ENCODE data around the gene PRKAA2.

PRKAA2 gene

DNA sequence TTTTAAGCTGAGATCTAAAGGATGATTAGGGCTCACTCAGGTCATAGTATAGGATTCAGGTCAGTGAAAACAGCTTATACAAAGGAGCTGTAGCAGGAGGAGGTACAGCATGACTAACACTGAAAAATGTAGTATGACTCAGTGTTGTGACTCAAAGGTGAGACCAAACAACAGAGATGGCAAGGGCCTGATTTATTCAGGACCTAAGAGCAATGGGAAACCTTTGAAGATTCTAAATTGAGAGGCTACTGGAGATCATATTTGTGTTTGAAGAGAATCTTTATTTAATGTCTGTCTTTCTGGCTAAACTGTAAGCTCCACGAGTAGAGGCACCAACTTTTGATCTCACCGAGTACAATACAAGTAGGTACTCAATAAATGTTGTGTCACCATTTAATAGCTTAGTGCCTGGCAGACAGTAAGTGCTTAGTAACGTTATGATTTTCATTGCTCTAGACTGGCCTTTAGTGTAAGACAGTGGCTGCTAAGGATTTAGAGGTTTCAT lies 43.5 kb downstream of the PRKAA2 start:
- no peak for DNase-seq (ENCODE audit: extremely low read depth, low read depth)
- TF ChIP-seq, protein P1, sequence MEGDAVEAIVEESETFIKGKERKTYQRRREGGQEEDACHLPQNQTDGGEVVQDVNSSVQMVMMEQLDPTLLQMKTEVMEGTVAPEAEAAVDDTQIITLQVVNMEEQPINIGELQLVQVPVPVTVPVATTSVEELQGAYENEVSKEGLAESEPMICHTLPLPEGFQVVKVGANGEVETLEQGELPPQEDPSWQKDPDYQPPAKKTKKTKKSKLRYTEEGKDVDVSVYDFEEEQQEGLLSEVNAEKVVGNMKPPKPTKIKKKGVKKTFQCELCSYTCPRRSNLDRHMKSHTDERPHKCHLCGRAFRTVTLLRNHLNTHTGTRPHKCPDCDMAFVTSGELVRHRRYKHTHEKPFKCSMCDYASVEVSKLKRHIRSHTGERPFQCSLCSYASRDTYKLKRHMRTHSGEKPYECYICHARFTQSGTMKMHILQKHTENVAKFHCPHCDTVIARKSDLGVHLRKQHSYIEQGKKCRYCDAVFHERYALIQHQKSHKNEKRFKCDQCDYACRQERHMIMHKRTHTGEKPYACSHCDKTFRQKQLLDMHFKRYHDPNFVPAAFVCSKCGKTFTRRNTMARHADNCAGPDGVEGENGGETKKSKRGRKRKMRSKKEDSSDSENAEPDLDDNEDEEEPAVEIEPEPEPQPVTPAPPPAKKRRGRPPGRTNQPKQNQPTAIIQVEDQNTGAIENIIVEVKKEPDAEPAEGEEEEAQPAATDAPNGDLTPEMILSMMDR (IDR thresholded peaks at IDR 0.05; ENCODE audit: low read depth, low read length): no peak

DNA sequence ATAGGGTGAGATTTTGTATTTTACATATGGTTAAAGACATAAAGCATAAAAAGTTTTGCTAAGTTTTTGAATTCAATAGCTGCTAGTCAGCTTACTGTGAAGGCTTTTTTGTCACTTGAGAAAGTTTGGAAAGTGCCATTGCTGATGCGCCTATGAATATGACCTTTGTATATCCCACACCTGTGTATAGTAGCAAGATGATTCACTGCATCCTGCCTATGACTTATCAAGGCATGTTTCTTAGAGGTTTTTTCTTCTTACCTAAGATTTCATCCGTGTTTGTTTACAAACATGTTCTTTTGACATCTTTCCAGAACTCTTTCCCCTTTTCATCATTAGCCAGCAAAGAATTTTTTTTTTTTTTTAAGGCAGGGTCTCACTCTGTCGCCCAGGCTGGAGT lies 51.5 kb downstream of the PRKAA2 start:
- DNase-seq (ENCODE audit: extremely low read depth, low read depth): no peak
- TF ChIP-seq, protein P1 (IDR thresholded peaks at IDR 0.05; ENCODE audit: low read depth, low read length): no peak

DNA sequence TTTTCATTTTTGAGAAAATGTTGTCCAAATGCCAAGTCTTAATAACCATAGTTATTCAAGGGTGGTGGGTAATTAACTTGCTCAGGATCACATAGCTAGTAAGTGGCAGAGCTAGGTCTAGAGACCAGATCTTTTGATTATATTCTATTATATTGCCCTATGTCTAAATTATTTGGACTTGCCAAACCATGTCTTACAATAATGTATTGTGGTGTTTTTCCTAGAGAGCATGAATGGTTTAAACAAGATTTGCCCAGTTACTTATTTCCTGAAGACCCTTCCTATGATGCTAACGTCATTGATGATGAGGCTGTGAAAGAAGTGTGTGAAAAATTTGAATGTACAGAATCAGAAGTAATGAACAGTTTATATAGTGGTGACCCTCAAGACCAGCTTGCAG lies 58.6 kb downstream of the PRKAA2 start:
- DNase-seq (ENCODE audit: extremely low read depth, low read depth): no peak
- TF ChIP-seq, protein P1 (IDR thresholded peaks at IDR 0.05; ENCODE audit: low read depth, low read length): no peak

DNA sequence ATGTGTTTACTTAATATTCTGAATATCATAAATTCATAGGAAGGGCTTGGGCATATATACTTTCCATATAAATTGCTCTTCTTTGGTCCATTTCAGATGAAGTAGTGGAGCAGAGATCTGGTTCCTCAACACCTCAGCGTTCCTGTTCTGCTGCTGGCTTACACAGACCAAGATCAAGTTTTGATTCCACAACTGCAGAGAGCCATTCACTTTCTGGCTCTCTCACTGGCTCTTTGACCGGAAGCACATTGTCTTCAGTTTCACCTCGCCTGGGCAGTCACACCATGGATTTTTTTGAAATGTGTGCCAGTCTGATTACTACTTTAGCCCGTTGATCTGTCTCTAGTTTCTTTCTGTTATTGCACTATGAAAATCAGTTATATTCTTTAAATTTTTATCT lies 62.3 kb downstream of the PRKAA2 start:
- TF ChIP-seq, protein P1 (IDR thresholded peaks at IDR 0.05; ENCODE audit: low read depth, low read length): no peak
- DNase-seq (ENCODE audit: extremely low read depth, low read depth): no peak

DNA sequence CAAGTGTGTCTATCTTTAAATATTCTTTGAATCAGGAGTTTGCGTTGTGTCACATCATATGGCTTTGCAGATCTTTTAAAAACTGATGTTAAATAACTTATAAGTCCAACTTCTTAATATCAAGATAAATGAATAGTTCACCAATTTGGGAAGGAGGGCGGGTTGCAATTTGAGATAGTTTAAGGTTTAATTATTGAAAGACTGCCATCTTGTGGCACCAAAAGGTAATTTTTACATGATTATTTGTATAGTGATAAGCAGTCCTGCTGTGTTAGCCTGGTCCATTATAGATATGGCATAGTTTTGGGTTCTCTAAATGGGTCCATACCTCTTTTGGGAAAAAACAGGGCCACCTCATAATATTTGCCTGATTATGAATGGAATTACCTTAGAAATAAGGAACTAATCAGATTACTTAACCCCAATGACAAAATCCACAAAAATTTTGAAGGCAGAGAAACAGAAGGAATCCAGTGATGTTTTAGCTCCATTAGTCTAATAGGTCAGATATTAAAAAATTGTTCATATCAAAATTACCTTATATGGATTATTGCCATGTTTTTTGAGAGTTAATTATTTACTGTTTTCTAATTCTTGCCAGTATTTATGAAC lies 64.3 kb downstream of the PRKAA2 start:
- peak; percentile 29 for DNase-seq (ENCODE audit: extremely low read depth, low read depth)
- TF ChIP-seq, protein P1 (IDR thresholded peaks at IDR 0.05; ENCODE audit: low read depth, low read length): peak; percentile 38

DNA sequence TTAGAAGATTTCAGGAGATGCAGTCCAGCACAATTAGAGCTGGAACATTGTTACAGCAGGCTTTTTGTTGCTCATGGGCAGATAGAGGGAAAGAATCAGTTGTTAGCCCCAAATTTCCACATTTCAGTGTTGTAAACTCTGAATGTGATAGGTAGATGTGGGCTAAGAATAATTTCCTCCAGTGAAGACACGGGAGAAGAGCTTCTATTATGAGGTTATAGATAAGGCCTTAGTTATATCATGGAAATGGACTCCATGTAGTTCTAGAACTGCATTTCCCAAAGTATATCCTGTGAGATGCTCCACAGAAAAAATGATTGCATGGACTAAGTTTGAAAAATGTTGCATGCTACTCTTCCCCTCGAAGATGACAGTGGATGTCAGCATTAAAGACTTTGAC lies 64.9 kb downstream of the PRKAA2 start:
- DNase-seq (ENCODE audit: extremely low read depth, low read depth): no peak

DNA sequence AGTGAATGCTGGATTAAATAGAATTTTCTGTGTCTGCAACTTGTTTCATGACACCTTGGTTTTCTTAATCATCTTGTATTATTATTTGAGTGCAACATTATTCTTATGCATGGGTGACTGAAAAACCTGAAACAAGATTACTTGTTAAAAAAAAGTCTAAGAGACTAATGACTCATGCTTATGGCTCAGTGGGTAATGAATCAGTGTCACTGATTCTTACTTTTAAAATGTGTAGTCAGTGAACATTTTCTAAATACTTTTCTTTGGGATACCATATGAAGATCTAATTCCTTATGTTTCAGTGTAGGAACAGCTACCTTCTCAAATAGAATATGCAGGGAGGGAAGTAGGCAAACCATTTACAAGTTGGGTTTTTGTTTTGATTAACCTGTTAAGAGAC lies 65.5 kb downstream of the PRKAA2 start:
- TF ChIP-seq, protein P1 (IDR thresholded peaks at IDR 0.05; ENCODE audit: low read depth, low read length): no peak
- peak; percentile 4 for DNase-seq (ENCODE audit: extremely low read depth, low read depth)

More for the DNA sequence above, 64.9 kb downstream of the PRKAA2 start:
- TF ChIP-seq, protein P1 (IDR thresholded peaks at IDR 0.05; ENCODE audit: low read depth, low read length): no peak
